ENCODE data around the gene ILF2. TPM values are rescaled to one million over a fixed set of nuclear protein-coding genes. Genes with fewer than 3 reads are reported as not detected.

ILF2 gene
- polyA plus RNA-seq, 1 of the 3 experiments (the other 2 are of a cell fraction), result 189 TPM

DNA sequence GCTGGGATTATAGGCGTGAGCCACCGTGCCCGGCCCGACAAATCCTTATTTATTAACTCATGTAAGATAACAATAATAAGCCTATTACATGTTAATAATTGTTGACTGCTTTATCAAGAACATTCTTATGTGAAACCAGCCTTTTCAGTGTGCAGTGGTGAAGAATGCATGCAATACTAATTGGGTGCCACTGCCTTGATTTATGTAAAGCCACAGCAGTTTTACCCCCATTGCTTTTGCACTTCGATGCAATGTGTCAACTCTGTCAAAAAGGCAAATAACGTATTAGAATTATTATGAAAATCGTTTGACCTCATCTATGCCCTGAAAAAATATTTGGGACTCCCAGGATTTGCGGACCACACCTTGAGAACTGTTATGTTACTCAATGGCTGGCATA lies 25.9 kb upstream of the ILF2 start:
- Histone ChIP-seq H3K9ac (no peak overlapping the region), H3F3A (replicated peaks; ENCODE audit: insufficient read depth) (peaks cover 3% of the 10 kb centered on the region), H3K9me2 (no peaks in the 10 kb centered on the region), H3K79me2 (ENCODE audit: insufficient read depth) (no peaks in the 10 kb centered on the region), H3K4me1 (ENCODE audit: control insufficient read depth in 1 of 2, insufficient read depth in 2 of 2, low read depth in 1 of 2, low read length in 1 of 2) (peaks cover 0 to 16% of the 10 kb centered on the region in 2 experiments; a peak in 1 of 4 replicates), H3K9me3 (no peaks in the 10 kb centered on the region), H3K27me3 (ENCODE audit: insufficient read depth) (no peaks in the 10 kb centered on the region), H3K36me3 (replicated peaks in 1 of 2; ENCODE audit: control insufficient read depth in 1 of 2, insufficient read depth in 2 of 2, low read length in 1 of 2) (no peaks in the 10 kb centered on the region), H3K4me3 (ENCODE audit: low read depth in 2 of 2, low read length in 1 of 2) (no peak overlapping the region), H2AFZ (ENCODE audit: low read depth) (no peak overlapping the region), H4K20me1 (ENCODE audit: insufficient read depth) (no peaks in the 10 kb centered on the region), H3K4me2 (no peak overlapping the region), H3K27ac (ENCODE audit: low read depth in 2 of 2, low read length in 1 of 2) (no peak overlapping the region)
- TF ChIP-seq, protein P1, sequence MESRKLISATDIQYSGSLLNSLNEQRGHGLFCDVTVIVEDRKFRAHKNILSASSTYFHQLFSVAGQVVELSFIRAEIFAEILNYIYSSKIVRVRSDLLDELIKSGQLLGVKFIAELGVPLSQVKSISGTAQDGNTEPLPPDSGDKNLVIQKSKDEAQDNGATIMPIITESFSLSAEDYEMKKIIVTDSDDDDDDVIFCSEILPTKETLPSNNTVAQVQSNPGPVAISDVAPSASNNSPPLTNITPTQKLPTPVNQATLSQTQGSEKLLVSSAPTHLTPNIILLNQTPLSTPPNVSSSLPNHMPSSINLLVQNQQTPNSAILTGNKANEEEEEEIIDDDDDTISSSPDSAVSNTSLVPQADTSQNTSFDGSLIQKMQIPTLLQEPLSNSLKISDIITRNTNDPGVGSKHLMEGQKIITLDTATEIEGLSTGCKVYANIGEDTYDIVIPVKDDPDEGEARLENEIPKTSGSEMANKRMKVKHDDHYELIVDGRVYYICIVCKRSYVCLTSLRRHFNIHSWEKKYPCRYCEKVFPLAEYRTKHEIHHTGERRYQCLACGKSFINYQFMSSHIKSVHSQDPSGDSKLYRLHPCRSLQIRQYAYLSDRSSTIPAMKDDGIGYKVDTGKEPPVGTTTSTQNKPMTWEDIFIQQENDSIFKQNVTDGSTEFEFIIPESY (IDR thresholded peaks at IDR 0.05; ENCODE audit: borderline replicate concordance, low read depth), result no peak
- TF ChIP-seq MEF2A (IDR thresholded peaks at IDR 0.05; ENCODE audit: borderline replicate concordance, low read depth) (no peak), NFIC (IDR thresholded peaks at IDR 0.05; ENCODE audit: borderline replicate concordance) (no peak)
- CTCF ChIA-PET, result interaction anchor here (1.4 kb wide), 1 partner anchor 19 kb away, joined by 6 read pairs; no protein-coding TSS in a partner anchor
- DNase-seq, result no peak
- POLR2A ChIA-PET, result no interaction called here
- 88% methylated on average over 8 of the region's 8 CpGs for WGBS (ENCODE audit: low lambda C conversion rate)

DNA sequence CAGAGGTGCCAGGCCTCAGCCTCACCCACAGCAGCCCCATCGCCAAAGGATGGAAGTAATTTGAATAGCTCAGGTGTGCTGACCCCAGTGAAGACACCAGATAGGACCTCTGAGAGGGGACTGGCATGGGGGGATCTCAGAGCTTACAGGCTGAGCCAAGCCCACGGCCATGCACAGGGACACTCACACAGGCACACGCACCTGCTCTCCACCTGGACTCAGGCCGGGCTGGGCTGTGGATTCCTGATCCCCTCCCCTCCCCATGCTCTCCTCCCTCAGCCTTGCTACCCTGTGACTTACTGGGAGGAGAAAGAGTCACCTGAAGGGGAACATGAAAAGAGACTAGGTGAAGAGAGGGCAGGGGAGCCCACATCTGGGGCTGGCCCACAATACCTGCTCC lies 22.7 kb upstream of the ILF2 start:
- no peak for DNase-seq
- ChIA-PET CTCF (interaction anchor here (1.2 kb wide), 1 partner anchor 17 kb away, joined by 5 read pairs; no protein-coding TSS in a partner anchor), POLR2A (no interaction called here)
- H4K20me1 ChIP-seq (ENCODE audit: insufficient read depth), result no peaks in the 10 kb centered on the region
- H3K79me2 ChIP-seq (ENCODE audit: insufficient read depth), result no peaks in the 10 kb centered on the region
- no peaks in the 10 kb centered on the region for H3F3A ChIP-seq (replicated peaks; ENCODE audit: insufficient read depth)
- H2AFZ ChIP-seq (ENCODE audit: low read depth), result no peak overlapping the region
- H3K4me1 ChIP-seq (ENCODE audit: control insufficient read depth in 1 of 2, insufficient read depth in 2 of 2, low read depth in 1 of 2, low read length in 1 of 2), result peaks cover 0 to 11% of the 10 kb centered on the region in 2 experiments; a peak in 1 of 4 replicates
- H3K27ac ChIP-seq (ENCODE audit: low read depth in 2 of 2, low read length in 1 of 2), result no peak overlapping the region
- no peaks in the 10 kb centered on the region for H3K9me3 ChIP-seq
- TF ChIP-seq SMC3 (IDR thresholded peaks at IDR 0.05; ENCODE audit: low read depth, low read length) (no peak), CHD2 (IDR thresholded peaks at IDR 0.05; ENCODE audit: low read length, partially characterized antibody) (no peak), GATA2 (CRISPR knock-in tag; IDR thresholded peaks at IDR 0.05) (no peak), RXRA (IDR thresholded peaks at IDR 0.05; ENCODE audit: borderline replicate concordance, low read depth) (no peak), POLR2AphosphoS5 (IDR thresholded peaks at IDR 0.05; ENCODE audit: low read depth, low read length) (no peak)
- no peak overlapping the region for H3K4me3 ChIP-seq (ENCODE audit: low read depth in 2 of 2, low read length in 1 of 2)
- H3K9me2 ChIP-seq, result no peaks in the 10 kb centered on the region
- H3K9ac ChIP-seq, result no peak overlapping the region
- H3K27me3 ChIP-seq (ENCODE audit: insufficient read depth), result no peaks in the 10 kb centered on the region
- WGBS (ENCODE audit: low lambda C conversion rate), result 73% methylated on average over 3 of the region's 4 CpGs
- H3K36me3 ChIP-seq (replicated peaks in 1 of 2; ENCODE audit: control insufficient read depth in 1 of 2, insufficient read depth in 2 of 2, low read length in 1 of 2), result no peaks in the 10 kb centered on the region
- H3K4me2 ChIP-seq, result no peak overlapping the region

DNA sequence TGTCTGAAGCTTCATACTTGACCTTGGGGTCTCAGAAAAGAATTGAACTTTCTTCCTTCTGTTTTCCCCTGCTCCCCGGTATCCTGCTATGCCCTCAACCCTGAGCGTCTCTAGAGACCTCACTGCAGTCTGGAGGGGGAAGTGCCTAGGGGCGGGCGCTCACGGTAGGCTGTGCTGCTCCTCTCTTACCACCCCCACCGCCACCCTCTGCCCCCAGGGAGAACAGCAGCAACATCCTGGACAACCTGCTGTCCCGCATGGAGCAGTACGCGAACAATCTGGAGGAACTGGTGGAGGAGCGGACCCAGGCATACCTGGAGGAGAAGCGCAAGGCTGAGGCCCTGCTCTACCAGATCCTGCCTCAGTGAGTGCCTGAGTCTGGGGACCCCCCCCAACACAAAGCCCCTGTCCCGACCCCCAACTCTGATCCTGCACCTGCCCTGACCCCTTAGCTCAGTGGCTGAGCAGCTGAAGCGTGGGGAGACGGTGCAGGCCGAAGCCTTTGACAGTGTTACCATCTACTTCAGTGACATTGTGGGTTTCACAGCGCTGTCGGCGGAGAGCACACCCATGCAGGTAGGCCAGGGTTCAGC lies 18.0 kb upstream of the ILF2 start:
- no peak for TF ChIP-seq RXRA (IDR thresholded peaks at IDR 0.05; ENCODE audit: borderline replicate concordance, low read depth)
- TF ChIP-seq, protein P2, sequence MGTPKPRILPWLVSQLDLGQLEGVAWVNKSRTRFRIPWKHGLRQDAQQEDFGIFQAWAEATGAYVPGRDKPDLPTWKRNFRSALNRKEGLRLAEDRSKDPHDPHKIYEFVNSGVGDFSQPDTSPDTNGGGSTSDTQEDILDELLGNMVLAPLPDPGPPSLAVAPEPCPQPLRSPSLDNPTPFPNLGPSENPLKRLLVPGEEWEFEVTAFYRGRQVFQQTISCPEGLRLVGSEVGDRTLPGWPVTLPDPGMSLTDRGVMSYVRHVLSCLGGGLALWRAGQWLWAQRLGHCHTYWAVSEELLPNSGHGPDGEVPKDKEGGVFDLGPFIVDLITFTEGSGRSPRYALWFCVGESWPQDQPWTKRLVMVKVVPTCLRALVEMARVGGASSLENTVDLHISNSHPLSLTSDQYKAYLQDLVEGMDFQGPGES (IDR thresholded peaks at IDR 0.05; ENCODE audit: low read depth, low read length), result no peak
- TF ChIP-seq, protein P3, sequence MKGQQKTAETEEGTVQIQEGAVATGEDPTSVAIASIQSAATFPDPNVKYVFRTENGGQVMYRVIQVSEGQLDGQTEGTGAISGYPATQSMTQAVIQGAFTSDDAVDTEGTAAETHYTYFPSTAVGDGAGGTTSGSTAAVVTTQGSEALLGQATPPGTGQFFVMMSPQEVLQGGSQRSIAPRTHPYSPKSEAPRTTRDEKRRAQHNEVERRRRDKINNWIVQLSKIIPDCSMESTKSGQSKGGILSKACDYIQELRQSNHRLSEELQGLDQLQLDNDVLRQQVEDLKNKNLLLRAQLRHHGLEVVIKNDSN (IDR thresholded peaks at IDR 0.05; ENCODE audit: borderline replicate concordance, low read depth), result no peak
- H4K20me1 ChIP-seq (ENCODE audit: insufficient read depth), result no peaks in the 10 kb centered on the region
- no peaks in the 10 kb centered on the region; the same call in 1 of the 2 replicates for H3K27me3 ChIP-seq (ENCODE audit: insufficient read depth)
- H3K9me2 ChIP-seq, result no peaks in the 10 kb centered on the region
- H3K27ac ChIP-seq (ENCODE audit: low read depth in 2 of 2, low read length in 1 of 2), result no peak overlapping the region
- 83% methylated on average over 13 of the region's 18 CpGs for whole genome bisulfite sequencing (ENCODE audit: low lambda C conversion rate)
- no peaks in the 10 kb centered on the region for H3K9me3 ChIP-seq
- no peaks in the 10 kb centered on the region for H3K36me3 ChIP-seq (replicated peaks in 1 of 2; ENCODE audit: control insufficient read depth in 1 of 2, insufficient read depth in 2 of 2, low read length in 1 of 2)
- no peaks in the 10 kb centered on the region for H3K79me2 ChIP-seq (ENCODE audit: insufficient read depth)
- ChIA-PET POLR2A (no interaction called here), CTCF (interaction anchor here (0.6 to 1.8 kb wide), 2 partner anchors 9 to 28 kb away, joined by 3 to 14 read pairs; partner anchors contain the start of gene NPR1)
- DNase-seq, result peak; percentile 12
- H3K9ac ChIP-seq, result no peak overlapping the region
- H3F3A ChIP-seq (replicated peaks; ENCODE audit: insufficient read depth), result no peaks in the 10 kb centered on the region
- no peak overlapping the region for H3K4me3 ChIP-seq (ENCODE audit: low read depth in 2 of 2, low read length in 1 of 2)
- H3K4me1 ChIP-seq (ENCODE audit: control insufficient read depth in 1 of 2, insufficient read depth in 2 of 2, low read depth in 1 of 2, low read length in 1 of 2), result no peaks in the 10 kb centered on the region; a peak in 1 of 4 replicates
- no peak overlapping the region for H2AFZ ChIP-seq (ENCODE audit: low read depth)
- H3K4me2 ChIP-seq, result no peak overlapping the region

Data from SK-N-SH (cell line).